Skin of body (tissue), 2 donors: ENCODE measurements around the gene ADK. TPM values are rescaled to one million over a fixed set of nuclear protein-coding genes. Genes with fewer than 3 reads are reported as not detected.
"Not testable (repeated sequence)": the region's sequence is repeated elsewhere in the genome, so short reads cannot be mapped to it uniquely, and the experiment has no call there.

Experiments used
- DNase-seq: peaks from one replicate; lab custom pipeline; 2025; lab: John Stamatoyannopoulos, UW
- total RNA-seq: library from RNA; depleted of rRNA; stranded (reverse); fragments of >200 nt; gene quantifications from one replicate; pipeline ENCODE4 v1.2.3, GENCODE V29; 2014

The ADK gene
- total RNA-seq, 1 donor from 2014 or later: 42.5 TPM

DNA sequence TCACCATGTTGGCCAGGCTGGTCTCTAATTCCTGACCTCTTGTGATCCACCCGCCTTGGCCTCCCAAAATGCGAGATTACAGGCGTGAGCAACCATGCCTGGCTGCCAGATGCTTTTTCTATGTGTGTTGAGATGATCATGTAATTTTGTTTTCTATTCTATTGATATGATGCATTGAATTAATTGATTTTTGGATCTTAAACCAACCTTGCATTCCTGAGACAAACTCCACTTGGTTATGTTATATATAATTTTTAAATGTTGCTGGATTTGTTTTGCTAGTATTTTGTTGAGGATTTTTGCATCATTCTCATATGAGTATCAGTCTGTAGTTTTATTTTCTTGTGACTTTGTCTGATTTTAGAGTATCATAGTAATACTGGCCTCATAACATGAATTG is 192.8 kb downstream of the ADK start:
- DNase-seq: no peak

DNA sequence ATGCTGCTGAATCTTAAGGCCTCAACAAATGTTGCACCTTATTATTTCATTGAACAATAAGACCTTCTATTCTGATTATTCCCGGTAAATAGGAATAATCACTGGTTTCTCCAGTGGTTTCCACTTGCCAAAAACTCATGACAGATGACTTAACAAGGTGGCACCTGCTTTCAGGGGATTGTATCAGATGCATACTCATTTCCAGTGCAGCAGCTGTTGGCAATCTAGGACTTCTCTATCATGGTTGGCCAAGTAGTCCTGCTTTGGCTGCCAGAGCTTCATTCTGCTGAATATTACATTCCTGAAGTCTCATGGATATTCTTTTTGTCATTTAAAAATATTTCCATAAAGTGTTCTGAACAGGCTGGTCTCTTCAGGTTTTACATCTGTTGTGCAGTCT is 193.3 kb downstream of the ADK start:
- no peak for DNase-seq

GRCh38 chr10:74347522-74347921 is 196.5 kb downstream of the ADK start:
- DNase-seq: no peak

GRCh38 chr10:74353021-74353420 is 202.0 kb downstream of the ADK start:
- not testable (repeated sequence) for DNase-seq

GRCh38 chr10:74361678-74362077 is 210.7 kb downstream of the ADK start:
- no peak for DNase-seq

- DNase-seq: no peak
Measured at GRCh38 chr10:74363727-74364126, 212.7 kb downstream of the ADK start.

GRCh38 chr10:74365109-74365508 is 214.1 kb downstream of the ADK start:
- DNase-seq: no peak

DNA sequence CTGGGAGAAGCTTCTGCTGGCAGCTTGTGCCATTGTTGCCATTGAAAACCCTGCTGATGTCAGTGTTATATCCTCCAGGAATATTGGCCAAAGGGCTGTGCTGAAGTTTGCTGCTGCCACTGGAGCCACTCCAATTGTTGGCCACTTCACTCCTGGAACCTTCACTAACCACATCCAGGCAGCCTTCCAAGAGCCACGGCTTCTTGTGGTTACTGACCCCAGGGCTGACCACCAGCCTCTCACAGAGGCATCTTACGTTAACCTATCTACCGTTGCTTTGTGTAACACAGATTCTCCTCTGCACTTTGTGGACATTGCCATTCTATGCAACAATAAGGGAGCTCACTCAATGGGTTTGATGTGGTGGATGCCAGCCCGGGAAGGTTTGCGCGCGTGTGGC is 220.7 kb downstream of the ADK start:
- no peak for DNase-seq

- DNase-seq: no peak
Measured at GRCh38 chr10:74373059-74373458, 222.0 kb downstream of the ADK start.

DNA sequence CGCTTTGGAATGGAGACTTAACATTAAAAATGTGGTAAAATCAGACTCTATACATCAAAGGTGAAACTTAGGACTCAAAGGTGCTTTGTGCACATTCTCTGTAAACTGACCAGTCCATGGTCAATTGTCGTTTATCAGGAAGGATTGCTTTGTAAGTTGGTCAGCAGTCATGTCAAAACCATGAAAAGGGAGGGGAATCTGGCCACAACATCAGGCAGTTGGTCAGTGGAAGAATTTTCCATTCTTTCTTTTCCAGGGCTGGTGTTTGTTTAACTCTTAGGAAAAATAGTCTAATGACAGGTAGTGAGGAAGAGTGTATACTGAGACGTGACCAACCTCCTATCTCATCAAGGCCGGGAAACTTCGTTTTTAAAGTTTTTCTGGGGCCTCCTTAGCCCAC is 226.5 kb downstream of the ADK start:
- DNase-seq: no peak

DNA sequence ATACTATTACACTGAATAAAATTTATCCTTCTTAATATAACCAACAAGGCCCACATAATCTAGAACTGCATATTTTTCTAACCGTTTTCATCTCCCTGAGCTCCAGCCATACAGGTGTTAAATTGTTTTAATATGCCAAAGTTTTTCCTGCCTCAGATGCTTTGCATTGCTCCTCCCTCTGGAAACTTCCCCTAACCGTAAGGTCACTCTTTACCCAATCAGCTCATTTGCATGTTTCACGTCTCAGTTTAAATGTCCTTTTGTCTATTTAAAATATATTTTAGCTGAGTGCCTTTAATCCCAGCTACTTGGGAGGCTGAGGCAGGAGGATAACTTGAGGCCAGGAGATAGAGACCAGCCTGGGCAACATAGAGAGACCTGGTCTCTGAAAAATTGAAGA is 228.5 kb downstream of the ADK start:
- no peak for DNase-seq

GRCh38 chr10:74380795-74381194 is 229.8 kb downstream of the ADK start:
- no peak for DNase-seq

DNA sequence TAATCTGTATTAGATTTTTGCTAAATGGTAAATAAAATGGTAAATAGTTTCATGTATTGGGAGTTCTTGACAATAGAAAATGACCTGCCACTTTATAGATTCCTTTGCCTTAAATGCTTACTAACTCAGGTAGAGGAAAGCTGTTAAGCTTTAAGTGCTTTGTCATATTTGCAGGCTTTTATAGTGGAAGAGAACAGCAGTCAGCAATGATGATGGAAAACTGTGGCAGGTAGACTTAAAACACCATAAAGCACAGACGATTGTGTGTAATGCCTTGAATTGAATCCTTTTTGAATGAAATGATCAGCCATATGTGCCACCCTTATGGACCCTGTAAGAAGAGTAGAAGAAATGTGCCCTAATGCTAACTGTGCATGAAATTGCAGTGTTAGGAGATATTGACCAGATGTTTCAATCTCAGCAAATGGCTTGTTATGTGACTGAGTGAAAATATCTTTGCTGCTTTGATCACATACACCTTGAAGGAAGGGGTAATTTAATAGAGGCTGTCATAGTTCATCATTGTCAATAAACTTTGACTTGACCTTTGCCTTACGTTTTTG is 230.4 kb downstream of the ADK start:
- DNase-seq: no peak

- no peak for DNase-seq
Measured at GRCh38 chr10:74382663-74383062, 231.6 kb downstream of the ADK start.

DNA sequence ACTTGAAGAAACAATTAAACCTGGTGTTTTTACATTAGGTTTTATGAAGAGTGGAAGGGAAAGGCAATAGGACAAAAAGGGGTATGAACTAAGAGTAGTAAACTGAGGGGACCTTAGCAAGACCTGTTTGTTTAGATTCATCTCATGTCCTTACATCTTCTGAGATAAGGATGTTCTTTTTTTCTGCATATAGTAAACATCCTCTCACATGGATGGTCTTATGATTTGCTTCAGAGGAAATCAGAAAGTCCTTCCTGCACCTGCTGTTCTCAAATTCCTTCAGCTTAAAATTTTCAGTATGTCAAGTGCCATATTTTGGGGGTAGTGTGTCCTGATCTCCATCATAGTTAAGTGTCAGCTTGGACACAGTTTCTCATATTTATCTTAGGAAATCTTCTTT is 232.6 kb downstream of the ADK start:
- no peak for DNase-seq

- no peak for DNase-seq
Measured at GRCh38 chr10:74384615-74385183, 233.7 kb downstream of the ADK start.

GRCh38 chr10:74388801-74389200 is 237.8 kb downstream of the ADK start:
- DNase-seq: no peak

DNA sequence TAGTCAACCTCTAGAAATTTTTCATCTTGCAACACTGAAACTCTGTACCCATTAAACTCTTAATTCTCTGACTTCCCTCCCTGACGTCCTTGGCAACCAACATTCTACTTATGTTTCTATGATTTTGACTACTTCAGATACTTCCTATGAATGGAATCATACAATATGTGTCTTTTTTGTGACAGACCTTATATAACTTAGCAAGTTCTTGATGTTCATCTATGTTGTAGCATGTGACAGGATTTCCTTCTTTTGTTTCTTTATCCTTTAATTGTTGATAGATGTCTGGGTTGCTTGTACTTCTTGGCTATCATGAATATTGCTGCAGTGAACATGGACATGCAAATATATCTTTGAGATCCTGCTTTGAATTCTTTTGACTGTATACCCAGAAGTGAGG is 240.8 kb downstream of the ADK start:
- DNase-seq: no peak

- no peak for DNase-seq
Measured at GRCh38 chr10:74394416-74394969, 243.5 kb downstream of the ADK start.

DNA sequence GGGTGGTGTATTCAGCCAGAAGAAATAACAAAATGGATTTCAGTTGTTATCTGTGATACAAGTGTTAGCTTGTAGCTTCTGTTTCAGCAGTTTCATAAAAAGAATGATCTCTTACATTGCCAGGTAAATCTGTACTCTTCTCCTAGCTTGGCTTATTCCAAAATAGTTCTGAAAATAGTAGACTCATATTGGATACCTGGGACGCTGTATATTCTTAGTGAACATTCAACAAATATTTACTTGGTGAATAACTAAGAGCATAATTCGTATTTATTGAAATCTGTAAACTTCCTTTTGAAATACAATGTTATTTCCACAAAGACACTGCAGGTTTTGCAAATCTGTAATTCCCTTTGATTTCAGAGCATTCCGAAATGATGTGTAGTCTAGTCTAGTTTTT is 249.2 kb downstream of the ADK start:
- DNase-seq: no peak

DNA sequence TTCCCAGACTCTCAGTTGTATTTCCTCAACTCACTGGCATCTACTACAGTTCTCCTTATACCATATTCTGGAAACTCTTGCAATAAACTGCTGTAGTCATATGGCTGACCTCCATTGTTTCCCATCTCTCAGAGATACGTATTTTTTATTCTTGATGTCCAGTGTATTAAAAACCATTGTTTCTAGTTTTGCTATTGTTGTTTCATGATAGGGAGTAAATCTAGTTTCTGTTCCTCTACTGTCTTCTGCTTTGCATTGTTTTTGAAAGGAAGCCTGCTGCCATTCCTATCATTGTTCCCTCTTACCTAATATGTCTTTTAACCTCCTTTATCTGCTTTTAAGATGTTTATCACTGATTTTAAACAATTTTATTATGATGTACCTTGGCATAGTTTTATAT is 255.0 kb downstream of the ADK start:
- no peak for DNase-seq

DNA sequence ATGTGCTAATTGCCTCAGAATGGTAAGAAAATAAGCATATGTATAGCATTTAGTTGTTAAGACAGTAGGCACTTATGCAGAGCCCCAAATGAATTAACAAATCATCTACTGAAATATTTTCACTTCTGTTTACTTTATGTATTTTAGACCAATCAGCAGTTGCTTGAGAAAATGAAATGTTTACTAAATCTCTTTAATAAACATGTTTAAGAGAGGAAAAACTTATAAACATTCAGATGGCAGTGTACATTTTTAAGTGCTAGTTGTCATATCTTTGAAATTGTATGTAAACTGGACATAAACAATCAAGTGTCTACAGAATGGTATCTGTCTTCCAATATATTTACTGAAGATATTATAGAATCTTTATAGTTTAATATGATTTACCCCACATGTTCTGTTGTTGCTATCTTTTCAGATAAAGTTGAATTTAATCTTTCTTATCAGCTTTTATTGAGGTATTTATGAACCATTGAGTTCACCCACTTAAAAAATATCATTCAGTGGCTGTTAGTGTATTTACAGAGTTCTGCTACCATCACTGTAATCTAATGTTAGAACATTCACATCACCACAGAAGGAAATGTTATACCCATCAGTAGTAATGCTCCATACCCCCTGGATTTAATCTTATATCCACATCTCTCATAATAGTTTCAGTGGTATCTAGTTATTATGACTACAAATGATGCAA is 264.3 kb downstream of the ADK start:
- DNase-seq: no peak

- DNase-seq: no peak
Measured at GRCh38 chr10:74417397-74417796, 266.4 kb downstream of the ADK start.
